Keratinocyte (primary cell): Measurements from ENCODE around the gene FOXJ3. TPM values are rescaled to one million over a fixed set of nuclear protein-coding genes. Genes with fewer than 3 reads are reported as not detected.
A peak's percentile ranks its signal among the peaks of the same experiment; 100 is the strongest.

Experiments used
- DNase-seq: peaks from one replicate; pipeline ENCODE4 v3.0.0-alpha.2; 2011; ENCODE audit warnings: low read depth, missing footprints, low spot score
- FAIRE-seq: peaks from 2 replicates; lab custom pipeline; 2011; peaks lifted over from hg19 to GRCh38; lab: Jason Lieb, UNC
- H2AFZ ChIP-seq: 2 replicates; pipeline ENCODE4 v1.6.0; 2012; ENCODE audit warnings: low read length, control low read depth, inconsistent platforms; ENCODE audit not compliant: control insufficient read depth
- H3K27ac ChIP-seq: 2 replicates; pipeline ENCODE4 v1.5.1; 2011; ENCODE audit warnings: low read length; ENCODE audit not compliant: control insufficient read depth, insufficient read depth
- H3K27me3 ChIP-seq: 3 replicates; pipeline ENCODE4 v1.6.0; 2011; ENCODE audit warnings: low read length; ENCODE audit not compliant: control insufficient read depth, insufficient read depth; ENCODE audit errors: extremely low read depth
- H3K36me3 ChIP-seq, 2 experiments: 2 replicates in 1 of 2; 3 replicates in 1 of 2; pipeline ENCODE4 v1.5.1; 2011; ENCODE audit warnings: low read length in 2 of 2, mild to moderate bottlenecking in 1 of 2; ENCODE audit not compliant: control insufficient read depth in 2 of 2, insufficient read depth in 2 of 2; ENCODE audit errors: extremely low read depth in 1 of 2
- H3K4me1 ChIP-seq: 3 replicates; pipeline ENCODE4 v1.5.1; 2011; ENCODE audit warnings: low read length; ENCODE audit not compliant: control insufficient read depth, insufficient read depth; ENCODE audit errors: extremely low read depth
- H3K4me2 ChIP-seq: 3 replicates; pipeline ENCODE4 v1.6.0; 2011; ENCODE audit warnings: low read depth, low read length; ENCODE audit not compliant: control insufficient read depth, insufficient read depth; ENCODE audit errors: extremely low read depth
- H3K4me3 ChIP-seq, 3 experiments: fragments of 200-600 bp in 1 of 3; sonication (generic) in 1 of 3; 2 replicates in 2 of 3; 3 replicates in 1 of 3; pipeline ENCODE4 v1.5.1; 2011 to 2016; ENCODE audit warnings: low read length in 3 of 3, mild to moderate bottlenecking in 3 of 3, control low read depth in 2 of 3, inconsistent platforms in 1 of 3, low read depth in 1 of 3, mixed read lengths in 1 of 3, mixed run types in 1 of 3, moderate library complexity in 1 of 3; ENCODE audit not compliant: control insufficient read depth in 2 of 3, insufficient read depth in 2 of 3; ENCODE audit errors: extremely low read depth in 1 of 3
- H3K79me2 ChIP-seq: 2 replicates; pipeline ENCODE4 v1.6.0; 2012; ENCODE audit warnings: low read length; ENCODE audit not compliant: control insufficient read depth, insufficient read depth
- H3K9ac ChIP-seq: 3 replicates; pipeline ENCODE4 v1.6.0; 2011; ENCODE audit warnings: low read length; ENCODE audit not compliant: control insufficient read depth, insufficient read depth; ENCODE audit errors: extremely low read depth
- H3K9me1 ChIP-seq: 3 replicates; pipeline ENCODE4 v1.6.0; 2011; ENCODE audit warnings: low read length; ENCODE audit not compliant: control insufficient read depth, insufficient read depth; ENCODE audit errors: extremely low read depth
- H3K9me3 ChIP-seq: 2 replicates; pipeline ENCODE4 v1.5.1; 2012; ENCODE audit warnings: low read depth, low read length; ENCODE audit not compliant: control insufficient read depth
- H4K20me1 ChIP-seq: 3 replicates; pipeline ENCODE4 v1.6.0; 2011; ENCODE audit warnings: low read length; ENCODE audit not compliant: control insufficient read depth, insufficient read depth; ENCODE audit errors: extremely low read depth
- CTCF ChIP-seq, 3 experiments: IDR thresholded peaks in 1 of 3; conservative IDR thresholded peaks in 1 of 3; optimal IDR thresholded peaks in 1 of 3; 2 replicates in 2 of 3; 3 replicates in 1 of 3; pipeline versions ENCODE3 to v1.5.1; 2011; ENCODE audit warnings: low read length in 3 of 3, mild to moderate bottlenecking in 3 of 3, moderate library complexity in 2 of 3, control low read depth in 1 of 3, inconsistent platforms in 1 of 3; ENCODE audit not compliant: insufficient read depth in 2 of 3; ENCODE audit errors: extremely low read depth in 1 of 3
- EZH2 ChIP-seq: IDR thresholded peaks from one replicate; pipeline ENCODE4 v1.6.1; 2012; ENCODE audit warnings: inconsistent platforms, mild to moderate bottlenecking, low read length, moderate library complexity
- dilution Hi-C: fragments of 300-500 bp; cut with MboI; formaldehyde crosslinking; loops from one replicate; pipeline ENCODE4 v1.7.0; 2020; ENCODE audit warnings: low sequenced_read_pairs; ENCODE audit not compliant: extremely low pct_ligation_motif_present
- polyA plus RNA-seq, 5 experiments: library from polyadenylated mRNA; depleted of rRNA in 3 of 5; stranded (reverse) in 3 of 5; stranded (forward) in 1 of 5; unstranded in 1 of 5; fragments of >200 nt; gene quantifications; 1 replicate in 1 of 5; 2 replicates in 3 of 5; 3 replicates in 1 of 5; pipeline versions ENCODE4 v1.2.1 to v1.2.3, GENCODE V29; 2011 to 2012; ENCODE audit warnings: missing spikeins in 2 of 5, low read depth in 1 of 5, low replicate concordance in 1 of 5

FOXJ3 gene
- polyA plus RNA-seq, 1 donor (not counting 4 experiments of a cell fraction or from before 2014, with no cell fraction given): 40.2 TPM

GRCh38 chr1:42158189-42158588 is 176.8 kb downstream of the FOXJ3 start:
- Histone ChIP-seq H3K4me2 (no peak overlapping the region), H3K4me3 (no peak overlapping the region), H3K27ac (no peak overlapping the region), H3K9me3 (peaks cover 4% of the 10 kb centered on the region), H4K20me1 (no peaks in the 10 kb centered on the region), H3K9ac (no peak overlapping the region), H3K4me1 (no peaks in the 10 kb centered on the region), H3K9me1 (no peaks in the 10 kb centered on the region), H3K79me2 (no peaks in the 10 kb centered on the region), H2AFZ (no peak overlapping the region), H3K36me3 (no peaks in the 10 kb centered on the region), H3K27me3 (peaks cover 6% of the 10 kb centered on the region)
- dilution Hi-C loops: no loop called here
- TF ChIP-seq CTCF (optimal IDR thresholded peaks at IDR 0.05 in 1 of 3, IDR thresholded peaks at IDR 0.05 in 1 of 3, conservative IDR thresholded peaks at IDR 0.05 in 1 of 3; ENCODE audit: extremely low read depth in 1 of 3, insufficient read depth in 2 of 3, low read length in 3 of 3) (no peak), EZH2 (no peak)
- FAIRE-seq (no peak), DNase-seq (no peak)

GRCh38 chr1:42157667-42158066 is 177.4 kb downstream of the FOXJ3 start:
- H3K4me1 ChIP-seq: no peaks in the 10 kb centered on the region
- H2AFZ ChIP-seq: no peak overlapping the region
- H3K4me2 ChIP-seq: no peak overlapping the region
- H3K27me3 ChIP-seq: peaks cover 7% of the 10 kb centered on the region
- dilution Hi-C loops: no loop called here
- H3K9me3 ChIP-seq: peaks cover 4% of the 10 kb centered on the region
- DNase-seq (no peak), FAIRE-seq (no peak)
- no peaks in the 10 kb centered on the region for H3K79me2 ChIP-seq
- H3K9ac ChIP-seq: no peak overlapping the region
- no peak overlapping the region for H3K4me3 ChIP-seq
- no peak overlapping the region for H3K27ac ChIP-seq
- TF ChIP-seq CTCF (optimal IDR thresholded peaks at IDR 0.05 in 1 of 3, IDR thresholded peaks at IDR 0.05 in 1 of 3, conservative IDR thresholded peaks at IDR 0.05 in 1 of 3; ENCODE audit: extremely low read depth in 1 of 3, insufficient read depth in 2 of 3, low read length in 3 of 3) (peak in 1 of 3 experiments; percentile 31), EZH2 (no peak)
- H3K9me1 ChIP-seq: no peaks in the 10 kb centered on the region
- H4K20me1 ChIP-seq: no peaks in the 10 kb centered on the region
- H3K36me3 ChIP-seq: no peaks in the 10 kb centered on the region
